ENCODE measurements around the gene ZNF771. TPM values are rescaled to one million over a fixed set of nuclear protein-coding genes. Genes with fewer than 3 reads are reported as not detected.
"Not testable (repeated sequence)": the region's sequence is repeated elsewhere in the genome, so short reads cannot be mapped to it uniquely, and the experiment has no call there.

ZNF771 gene
- total RNA-seq, 1 donor from 2014 or later: 3.8 TPM

DNA sequence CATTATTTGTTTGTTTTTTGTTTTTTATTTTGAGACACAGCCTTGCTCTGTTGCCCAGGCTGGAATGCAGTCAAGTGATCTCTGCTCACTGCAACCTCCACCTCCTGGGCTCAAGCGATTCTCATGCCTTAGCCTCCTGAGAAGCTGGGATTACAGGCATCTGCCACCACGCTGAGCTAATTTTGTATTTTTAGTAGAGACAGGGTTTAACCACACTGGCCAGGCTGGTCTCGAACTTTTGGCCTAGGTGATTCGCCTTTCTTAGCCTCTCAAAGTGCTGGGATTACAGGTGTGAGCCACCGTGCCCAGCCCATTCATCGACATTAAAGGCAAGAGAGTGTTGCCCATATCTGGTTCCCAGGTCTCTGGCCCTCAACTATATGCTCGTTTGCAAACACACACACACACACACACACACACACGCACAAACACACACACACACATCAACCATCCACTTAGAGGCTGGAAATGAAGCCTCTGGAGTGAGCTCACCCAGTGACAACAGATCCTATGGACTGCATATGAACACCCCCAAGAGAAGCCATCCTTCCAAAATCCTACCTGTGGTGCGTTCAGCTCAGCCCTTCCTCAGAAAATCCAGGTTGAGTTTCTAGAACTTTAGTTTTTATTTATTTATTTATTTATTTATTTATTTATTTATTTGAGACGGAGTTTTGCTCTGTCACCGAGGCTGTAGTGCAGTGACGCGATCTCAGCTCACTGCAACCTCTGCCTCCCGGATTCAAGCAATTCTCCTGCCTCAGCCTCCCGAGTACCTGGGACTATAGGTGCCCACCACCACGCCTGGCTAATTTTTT lies 50.5 kb downstream of the ZNF771 start:
- DNase-seq (no peak), ATAC-seq (no peak)
- no peaks in the 10 kb centered on the region for H3K9me3 ChIP-seq
- TF ChIP-seq, protein P1, sequence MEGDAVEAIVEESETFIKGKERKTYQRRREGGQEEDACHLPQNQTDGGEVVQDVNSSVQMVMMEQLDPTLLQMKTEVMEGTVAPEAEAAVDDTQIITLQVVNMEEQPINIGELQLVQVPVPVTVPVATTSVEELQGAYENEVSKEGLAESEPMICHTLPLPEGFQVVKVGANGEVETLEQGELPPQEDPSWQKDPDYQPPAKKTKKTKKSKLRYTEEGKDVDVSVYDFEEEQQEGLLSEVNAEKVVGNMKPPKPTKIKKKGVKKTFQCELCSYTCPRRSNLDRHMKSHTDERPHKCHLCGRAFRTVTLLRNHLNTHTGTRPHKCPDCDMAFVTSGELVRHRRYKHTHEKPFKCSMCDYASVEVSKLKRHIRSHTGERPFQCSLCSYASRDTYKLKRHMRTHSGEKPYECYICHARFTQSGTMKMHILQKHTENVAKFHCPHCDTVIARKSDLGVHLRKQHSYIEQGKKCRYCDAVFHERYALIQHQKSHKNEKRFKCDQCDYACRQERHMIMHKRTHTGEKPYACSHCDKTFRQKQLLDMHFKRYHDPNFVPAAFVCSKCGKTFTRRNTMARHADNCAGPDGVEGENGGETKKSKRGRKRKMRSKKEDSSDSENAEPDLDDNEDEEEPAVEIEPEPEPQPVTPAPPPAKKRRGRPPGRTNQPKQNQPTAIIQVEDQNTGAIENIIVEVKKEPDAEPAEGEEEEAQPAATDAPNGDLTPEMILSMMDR (IDR thresholded peaks at IDR 0.05): no peak
- peaks cover 14% of the 10 kb centered on the region for H3K4me1 ChIP-seq
- no peaks in the 10 kb centered on the region for H3K36me3 ChIP-seq
- no peaks in the 10 kb centered on the region for H3K27me3 ChIP-seq (ENCODE audit: low read depth)
- H3K4me3 ChIP-seq: no peak overlapping the region
- intact Hi-C loops (cut with DNase I): no loop called here
- H3K27ac ChIP-seq: no peak overlapping the region

DNA sequence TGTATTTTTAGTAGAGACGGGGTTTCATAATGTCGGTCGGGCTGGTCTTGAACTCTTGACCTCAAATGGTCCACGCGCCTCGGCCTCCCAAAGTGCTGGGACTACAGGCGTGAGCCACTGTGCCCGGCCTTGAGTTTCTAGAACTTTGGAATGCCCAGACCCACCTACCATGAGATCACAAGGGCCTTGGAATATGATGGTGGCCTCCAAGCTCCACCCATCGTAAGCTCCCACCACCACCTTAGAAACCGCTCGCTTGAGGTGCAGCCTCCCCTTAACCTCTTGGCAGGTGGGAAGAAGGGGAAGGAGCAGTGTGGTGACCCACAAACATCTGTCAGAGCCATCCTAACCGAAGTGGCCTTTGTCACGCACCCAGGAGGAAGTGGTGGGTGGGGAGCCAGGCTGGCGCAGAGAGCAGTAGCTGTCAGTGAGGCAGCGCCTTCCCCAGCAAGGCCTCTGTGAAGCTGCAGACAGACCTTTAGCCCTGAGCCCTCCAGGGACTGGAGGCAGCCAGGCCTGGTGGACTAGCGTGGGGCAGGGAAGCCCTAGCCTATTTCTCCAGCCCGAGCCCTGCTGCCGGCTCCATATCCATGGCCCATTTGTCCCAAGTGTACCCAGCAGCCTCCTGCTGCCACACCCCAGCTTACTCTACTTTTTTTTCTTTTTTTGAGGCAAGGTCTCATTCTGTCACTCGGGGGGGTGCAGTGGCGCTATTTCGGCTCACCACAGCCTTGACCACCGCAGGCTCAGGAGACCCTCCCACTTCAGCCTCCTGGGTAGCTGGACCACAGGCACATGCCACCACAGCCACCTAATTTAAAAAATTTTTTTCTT lies 51.4 kb downstream of the ZNF771 start:
- intact Hi-C loops (cut with DNase I): no loop called here
- Histone ChIP-seq H3K27me3 (ENCODE audit: low read depth) (no peaks in the 10 kb centered on the region), H3K4me3 (no peak overlapping the region), H3K4me1 (peaks cover 14% of the 10 kb centered on the region), H3K27ac (peak overlapping the region; percentile 68), H3K9me3 (no peaks in the 10 kb centered on the region), H3K36me3 (no peaks in the 10 kb centered on the region)
- TF ChIP-seq, protein P1 (IDR thresholded peaks at IDR 0.05): no peak
- DNase-seq: peak; percentile 84
- ATAC-seq: peak; percentile 79 to 90

DNA sequence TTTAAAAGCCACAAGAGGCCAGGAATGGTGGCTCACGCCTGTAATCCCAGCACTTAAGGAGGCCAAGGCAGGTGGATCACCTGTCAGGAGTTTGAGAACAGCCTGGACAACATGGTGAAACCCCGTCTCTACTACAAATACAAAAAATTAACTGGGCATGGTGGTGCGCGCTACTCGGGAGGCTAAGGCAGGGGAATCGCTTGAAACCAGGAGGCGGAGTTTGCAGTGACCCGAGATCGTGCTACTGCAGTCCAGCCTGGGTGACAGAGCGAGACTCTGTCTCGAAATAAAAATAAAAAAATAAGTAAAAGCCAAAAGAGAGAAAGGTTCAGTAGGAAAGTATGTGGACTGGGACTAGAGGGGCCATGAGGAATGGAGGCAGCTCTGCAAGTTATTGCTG lies 52.0 kb downstream of the ZNF771 start:
- Histone ChIP-seq H3K9me3 (no peaks in the 10 kb centered on the region), H3K36me3 (no peaks in the 10 kb centered on the region), H3K27me3 (ENCODE audit: low read depth) (no peaks in the 10 kb centered on the region), H3K4me1 (peaks cover 14% of the 10 kb centered on the region), H3K4me3 (no peak overlapping the region), H3K27ac (peak overlapping the region; percentile 68)
- no peak for DNase-seq
- intact Hi-C loops (cut with DNase I): no loop called here
- TF ChIP-seq, protein P1 (IDR thresholded peaks at IDR 0.05): no peak
- ATAC-seq: no peak

DNA sequence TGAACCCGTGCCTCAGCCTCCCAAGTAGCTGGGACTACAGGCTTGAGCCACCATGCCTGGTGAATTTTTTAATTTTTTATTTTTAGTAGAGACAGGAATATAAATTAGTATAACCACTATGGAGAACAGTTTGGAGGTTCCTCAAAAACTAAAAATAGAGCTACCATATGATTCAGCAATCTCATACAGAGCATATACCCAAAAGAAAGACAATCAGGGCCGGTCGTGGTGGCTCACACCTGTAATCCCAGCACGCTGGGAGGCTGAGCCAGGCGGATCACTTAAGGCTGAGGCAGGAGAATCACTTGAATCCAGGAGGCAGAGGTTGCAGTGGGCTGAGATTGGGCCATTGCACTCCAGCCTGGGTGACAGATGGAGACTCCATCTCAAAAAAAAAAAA lies 54.0 kb downstream of the ZNF771 start:
- H3K4me3 ChIP-seq; H3K9me3 ChIP-seq; ATAC-seq; H3K36me3 ChIP-seq; H3K27me3 ChIP-seq (ENCODE audit: low read depth); intact Hi-C loops (cut with DNase I); H3K27ac ChIP-seq; DNase-seq: not testable (repeated sequence)
- peaks cover 14% of the 10 kb centered on the region for H3K4me1 ChIP-seq

DNA sequence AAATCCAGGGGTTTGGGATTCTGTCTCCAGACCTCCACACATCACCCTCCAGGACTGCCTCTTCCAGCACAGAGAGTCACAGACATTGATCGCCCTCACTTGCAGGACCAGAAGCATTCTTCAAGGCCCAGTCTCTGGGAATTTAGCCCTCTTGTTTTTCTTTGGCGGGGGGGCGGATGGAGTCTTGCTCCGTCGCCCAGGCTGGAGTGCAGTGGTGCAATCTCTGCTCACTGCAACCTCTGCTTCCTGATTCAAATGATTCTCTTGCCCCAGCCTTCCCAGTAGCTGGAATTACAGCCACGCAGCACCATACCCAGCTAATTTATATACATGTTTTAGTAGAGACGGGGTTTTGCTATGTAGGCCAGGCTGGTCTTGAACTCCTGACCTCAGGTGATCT lies 56.7 kb downstream of the ZNF771 start:
- ATAC-seq: no peak
- Histone ChIP-seq H3K4me1 (peaks cover 4% of the 10 kb centered on the region), H3K27ac (no peak overlapping the region)

More for the DNA sequence above, 56.7 kb downstream of the ZNF771 start:
- H3K27me3 ChIP-seq (ENCODE audit: low read depth): no peaks in the 10 kb centered on the region
- intact Hi-C loops (cut with DNase I): no loop called here
- TF ChIP-seq, protein P1 (IDR thresholded peaks at IDR 0.05): no peak
- H3K9me3 ChIP-seq: no peaks in the 10 kb centered on the region
- DNase-seq: no peak
- H3K4me3 ChIP-seq: no peak overlapping the region
- no peaks in the 10 kb centered on the region for H3K36me3 ChIP-seq

Other genes with a start within 250 kb of the ZNF771 start
- 76.3 TPM for gene CORO1A, start 224.0 kb upstream of the ZNF771 start, total RNA-seq
- 51.7 TPM for gene BOLA2B, start 213.9 kb upstream of the ZNF771 start, total RNA-seq
- gene SLX1A, start 213.7 kb upstream of the ZNF771 start, total RNA-seq: 28.6 TPM
- 23.1 TPM for gene SULT1A3, start 208.4 kb upstream of the ZNF771 start, total RNA-seq
- 27.6 TPM for gene NPIPB13, start 159.1 kb upstream of the ZNF771 start, total RNA-seq
- 52.3 TPM for gene CD2BP2, start 52.3 kb upstream of the ZNF771 start, total RNA-seq
- gene TBC1D10B, start 37.1 kb upstream of the ZNF771 start, total RNA-seq: 36.9 TPM
- gene MYL11, start 32.8 kb upstream of the ZNF771 start, total RNA-seq: not detected
- 6.0 TPM for gene SEPTIN1, start 25.0 kb upstream of the ZNF771 start, total RNA-seq
- gene ZNF48, start 12.2 kb upstream of the ZNF771 start, total RNA-seq: 6.2 TPM
- 19.1 TPM for gene DCTPP1, start 22.4 kb downstream of the ZNF771 start, total RNA-seq
- 54.6 TPM for gene SEPHS2, start 38.3 kb downstream of the ZNF771 start, total RNA-seq
- gene ITGAL, start 65.1 kb downstream of the ZNF771 start, total RNA-seq: 127 TPM
- 24.9 TPM for gene ZNF768, start 119.0 kb downstream of the ZNF771 start, total RNA-seq
- 9.3 TPM for gene ZNF747, start 127.3 kb downstream of the ZNF771 start, total RNA-seq
- 8.4 TPM for gene ZNF764, start 150.8 kb downstream of the ZNF771 start, total RNA-seq
- 13.5 TPM for gene ZNF688, start 164.1 kb downstream of the ZNF771 start, total RNA-seq
- 16.2 TPM for gene ZNF785, start 178.1 kb downstream of the ZNF771 start, total RNA-seq
- gene ZNF689, start 202.8 kb downstream of the ZNF771 start, total RNA-seq: 7.7 TPM
- 46.3 TPM for gene PRR14, start 243.4 kb downstream of the ZNF771 start, total RNA-seq